ENCODE data around the gene DACH2.

Gene DACH2

DNA sequence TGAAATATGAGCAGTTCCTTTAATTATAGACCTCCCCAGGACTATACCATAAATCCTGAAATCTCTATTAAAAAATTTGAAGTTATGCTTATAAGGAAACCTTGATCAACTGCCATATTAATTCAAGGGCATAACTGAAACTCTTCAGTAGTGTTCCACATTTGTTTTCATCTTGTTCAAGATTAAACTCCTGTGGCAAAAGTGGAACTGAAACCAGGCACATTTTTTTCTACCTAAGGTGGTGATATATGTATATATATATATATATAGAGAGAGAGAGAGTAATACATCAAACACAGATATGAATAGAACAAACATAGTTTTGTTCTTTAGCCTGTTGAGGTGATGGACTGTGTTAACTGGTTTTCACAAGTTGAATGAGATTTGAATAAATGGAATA, 287.9 kb downstream of the DACH2 start:
- DNase-seq (ENCODE audit: low read depth), result no peak
- H3K4me3 ChIP-seq (ENCODE audit: low read length), result no peak overlapping the region
- TF ChIP-seq, protein P1, sequence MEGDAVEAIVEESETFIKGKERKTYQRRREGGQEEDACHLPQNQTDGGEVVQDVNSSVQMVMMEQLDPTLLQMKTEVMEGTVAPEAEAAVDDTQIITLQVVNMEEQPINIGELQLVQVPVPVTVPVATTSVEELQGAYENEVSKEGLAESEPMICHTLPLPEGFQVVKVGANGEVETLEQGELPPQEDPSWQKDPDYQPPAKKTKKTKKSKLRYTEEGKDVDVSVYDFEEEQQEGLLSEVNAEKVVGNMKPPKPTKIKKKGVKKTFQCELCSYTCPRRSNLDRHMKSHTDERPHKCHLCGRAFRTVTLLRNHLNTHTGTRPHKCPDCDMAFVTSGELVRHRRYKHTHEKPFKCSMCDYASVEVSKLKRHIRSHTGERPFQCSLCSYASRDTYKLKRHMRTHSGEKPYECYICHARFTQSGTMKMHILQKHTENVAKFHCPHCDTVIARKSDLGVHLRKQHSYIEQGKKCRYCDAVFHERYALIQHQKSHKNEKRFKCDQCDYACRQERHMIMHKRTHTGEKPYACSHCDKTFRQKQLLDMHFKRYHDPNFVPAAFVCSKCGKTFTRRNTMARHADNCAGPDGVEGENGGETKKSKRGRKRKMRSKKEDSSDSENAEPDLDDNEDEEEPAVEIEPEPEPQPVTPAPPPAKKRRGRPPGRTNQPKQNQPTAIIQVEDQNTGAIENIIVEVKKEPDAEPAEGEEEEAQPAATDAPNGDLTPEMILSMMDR (IDR thresholded peaks at IDR 0.05; ENCODE audit: insufficient read depth, low read depth, low read length, missing control alignments), result no peak

DNA sequence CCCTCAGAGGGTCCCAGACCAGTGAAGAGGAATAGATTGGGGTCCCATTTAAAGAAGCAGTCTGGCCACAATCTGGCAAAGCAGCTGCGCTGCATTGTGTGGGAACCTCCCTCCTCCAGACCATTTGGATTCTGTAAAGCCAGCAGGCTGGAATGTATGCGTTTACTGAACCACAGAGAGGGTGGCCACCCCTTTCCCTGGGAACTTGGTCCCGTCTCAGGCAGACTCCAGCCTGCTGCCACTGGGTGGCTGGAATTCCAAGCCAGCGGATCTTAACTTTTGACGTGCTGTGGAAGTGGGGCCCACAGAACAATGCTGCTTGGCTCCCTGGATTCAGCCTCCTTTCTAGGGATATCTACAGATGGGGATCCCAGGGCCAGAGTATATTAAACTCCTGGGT, 307.2 kb downstream of the DACH2 start:
- no peak overlapping the region for H3K4me3 ChIP-seq (ENCODE audit: low read length)
- no peak for DNase-seq (ENCODE audit: low read depth)
- TF ChIP-seq, protein P1 (IDR thresholded peaks at IDR 0.05; ENCODE audit: insufficient read depth, low read depth, low read length, missing control alignments), result no peak

DNA sequence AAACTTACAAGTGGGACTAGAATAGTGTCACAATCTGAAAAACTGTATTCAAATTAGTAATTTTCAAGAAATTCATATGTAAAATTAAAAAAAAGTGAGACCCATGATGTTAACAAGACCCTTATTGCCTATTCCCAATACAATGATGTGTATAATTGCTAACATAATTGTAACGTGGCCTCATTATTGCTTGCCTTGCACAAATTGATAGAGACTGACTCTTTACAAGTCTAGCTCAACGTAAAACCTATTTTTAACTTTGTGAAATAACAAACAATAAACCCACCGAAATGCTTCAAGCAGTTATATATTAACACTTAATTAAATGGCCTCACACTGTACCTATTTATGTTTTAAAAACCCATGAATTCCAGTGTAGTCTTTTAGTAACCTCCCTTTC, 312.5 kb downstream of the DACH2 start:
- DNase-seq (ENCODE audit: low read depth), result no peak
- no peak overlapping the region for H3K4me3 ChIP-seq (ENCODE audit: low read length)
- TF ChIP-seq, protein P1 (IDR thresholded peaks at IDR 0.05; ENCODE audit: insufficient read depth, low read depth, low read length, missing control alignments), result no peak

DNA sequence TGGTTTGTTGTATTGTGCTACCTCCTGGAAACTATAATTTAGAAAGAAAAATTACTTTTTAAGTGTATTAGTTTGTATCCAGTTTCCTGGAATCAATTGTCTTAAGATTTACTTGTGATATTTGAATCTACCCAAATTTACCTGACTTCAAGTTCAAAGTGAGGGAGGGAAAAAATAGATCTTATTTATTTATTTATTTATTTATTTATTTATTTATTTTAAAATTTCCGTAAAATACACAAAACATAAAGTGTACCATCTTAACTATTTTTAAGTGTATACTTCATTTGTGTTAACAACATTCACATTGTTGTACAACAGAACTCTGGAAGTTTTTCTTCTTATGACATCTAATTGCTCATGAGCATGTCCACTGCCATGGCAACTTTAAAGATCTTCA, 356.0 kb downstream of the DACH2 start:
- no peak overlapping the region for H3K4me3 ChIP-seq (ENCODE audit: low read length)
- no peak for DNase-seq (ENCODE audit: low read depth)
- TF ChIP-seq, protein P1 (IDR thresholded peaks at IDR 0.05; ENCODE audit: insufficient read depth, low read depth, low read length, missing control alignments), result no peak

DNA sequence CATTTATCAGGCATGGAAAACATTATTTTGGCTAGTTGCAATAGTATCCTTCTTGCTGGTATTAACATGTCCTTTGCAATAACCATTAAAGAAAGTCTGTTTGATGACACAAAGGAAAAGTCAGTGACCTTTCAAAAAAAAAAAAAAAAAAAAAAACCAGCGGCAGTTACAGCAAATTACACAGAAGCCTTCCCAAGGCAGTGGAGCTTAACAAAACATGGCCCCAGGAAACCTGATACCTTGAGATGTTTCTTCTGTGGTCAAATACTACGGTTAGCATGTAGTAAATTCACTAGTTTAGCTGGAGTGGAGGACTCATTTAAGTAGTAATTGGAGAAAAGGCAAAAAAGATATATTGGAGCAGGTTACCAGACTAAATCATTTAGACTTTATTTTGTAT, 359.1 kb downstream of the DACH2 start:
- H3K4me3 ChIP-seq (ENCODE audit: low read length), result no peak overlapping the region
- TF ChIP-seq, protein P1 (IDR thresholded peaks at IDR 0.05; ENCODE audit: insufficient read depth, low read depth, low read length, missing control alignments), result no peak
- no peak for DNase-seq (ENCODE audit: low read depth)

DNA sequence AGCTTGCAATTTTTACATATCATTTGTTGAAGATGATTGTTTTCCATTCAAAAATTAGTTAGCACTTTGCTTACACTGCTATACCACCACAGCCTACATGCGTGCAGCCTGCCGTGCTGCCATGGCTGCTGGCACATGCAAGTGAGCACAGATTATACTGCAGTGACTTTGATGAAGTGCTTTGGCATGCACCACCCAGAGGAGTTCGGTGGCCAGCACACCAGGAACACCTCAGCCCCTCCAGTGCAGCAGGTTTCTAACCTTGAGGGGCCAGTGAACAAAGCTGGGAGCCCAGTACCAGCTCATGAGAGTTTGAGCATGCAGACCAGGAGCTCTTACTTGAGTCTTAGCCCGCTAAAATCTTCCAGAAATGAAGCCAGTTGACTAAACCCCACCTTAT, 431.5 kb downstream of the DACH2 start:
- no peak for DNase-seq (ENCODE audit: low read depth)
- no peak overlapping the region for H3K4me3 ChIP-seq (ENCODE audit: low read length)
- TF ChIP-seq, protein P1 (IDR thresholded peaks at IDR 0.05; ENCODE audit: insufficient read depth, low read depth, low read length, missing control alignments), result no peak

DNA sequence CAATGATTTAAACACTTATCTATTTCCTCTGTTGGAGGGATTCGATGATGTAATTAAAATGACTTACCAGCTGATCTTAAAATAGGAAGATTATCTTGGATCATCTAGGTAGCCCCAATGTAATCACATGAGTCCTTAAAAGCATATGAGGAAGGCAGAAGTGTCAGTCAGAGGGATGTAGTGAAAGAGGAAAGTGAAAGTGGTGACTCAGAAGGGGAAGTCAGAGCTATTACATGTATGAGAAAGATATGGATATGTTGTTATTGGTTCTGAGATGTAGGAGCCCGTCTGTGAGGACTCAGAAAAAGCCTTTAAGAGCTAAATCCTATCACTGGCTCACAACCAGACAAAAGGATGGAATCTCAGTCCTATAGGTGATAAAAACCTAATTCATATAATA, 456.4 kb downstream of the DACH2 start:
- H3K4me3 ChIP-seq (ENCODE audit: low read length), result no peak overlapping the region
- TF ChIP-seq, protein P1 (IDR thresholded peaks at IDR 0.05; ENCODE audit: insufficient read depth, low read depth, low read length, missing control alignments), result no peak
- DNase-seq (ENCODE audit: low read depth), result peak; percentile 6
